Activated T-helper 9 cell treated with anti-CD3 and anti-CD28 coated beads, Interleukin-2, amount 50 U/mL, for 16 hours (primary cell): ENCODE measurements around the gene FOXP1.

Source experiments
- DNase-seq: peaks from one replicate; pipeline ENCODE4 v3.0.0-alpha.2; 2020; ENCODE audit warnings: low read depth

Gene FOXP1

DNA sequence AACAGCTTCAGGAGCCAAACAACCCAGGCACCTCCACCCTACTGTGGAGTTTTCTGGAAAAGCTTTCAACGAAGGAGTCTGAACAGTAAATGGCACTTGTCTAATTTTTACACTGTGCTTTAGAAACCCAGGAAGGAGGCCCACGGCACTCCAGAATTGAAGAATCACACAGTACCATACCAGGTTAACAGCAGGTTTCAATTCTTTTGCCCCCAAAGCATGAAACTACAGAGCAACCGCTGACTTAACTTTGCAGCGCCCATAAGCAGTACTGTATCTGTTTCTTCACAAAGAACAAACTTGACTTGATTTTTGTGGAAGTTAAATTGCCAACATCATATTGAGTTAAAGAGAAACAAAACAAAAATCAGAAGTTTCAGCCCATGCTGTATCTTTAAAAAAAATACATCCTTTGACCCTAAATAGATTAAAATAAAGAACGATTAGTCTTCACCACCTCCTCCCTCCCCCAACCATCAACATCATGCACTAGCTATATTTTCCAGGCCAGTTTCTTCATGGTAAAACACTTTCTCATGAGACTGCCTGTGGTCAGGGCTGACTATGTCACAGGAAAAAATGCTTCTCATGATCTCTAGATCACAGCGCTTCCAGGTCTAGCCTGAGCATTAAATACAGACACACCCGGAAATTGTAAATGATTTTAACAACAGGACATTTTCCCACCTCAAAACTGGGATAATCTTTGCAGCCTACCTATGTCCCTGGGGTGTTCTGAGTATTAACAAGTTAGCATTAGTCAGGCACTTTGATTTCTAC is 456.3 kb downstream of the FOXP1 start:
- peak; percentile 26 for DNase-seq

- DNase-seq: no peak
Observed at GRCh38 chr3:71125738-71126137, 457.8 kb downstream of the FOXP1 start.

DNA sequence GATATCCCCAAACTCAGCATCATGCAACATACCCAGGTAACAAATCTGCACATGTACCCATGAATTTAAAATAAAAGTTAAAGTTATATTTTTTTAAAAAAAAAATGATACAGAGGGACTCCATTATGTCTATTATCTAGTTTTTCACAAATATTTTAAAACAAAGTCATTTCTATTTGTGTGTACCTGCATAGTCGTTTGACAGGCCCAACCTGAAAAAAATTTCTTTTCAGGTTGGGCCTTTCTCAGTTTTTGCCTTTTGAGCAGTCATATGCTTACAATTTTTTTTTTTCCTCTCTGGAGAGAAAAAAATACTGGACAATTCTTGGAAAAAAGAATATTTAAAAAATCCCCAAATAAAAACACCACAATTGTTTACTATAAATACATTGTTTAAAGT is 459.5 kb downstream of the FOXP1 start:
- DNase-seq: no peak

DNA sequence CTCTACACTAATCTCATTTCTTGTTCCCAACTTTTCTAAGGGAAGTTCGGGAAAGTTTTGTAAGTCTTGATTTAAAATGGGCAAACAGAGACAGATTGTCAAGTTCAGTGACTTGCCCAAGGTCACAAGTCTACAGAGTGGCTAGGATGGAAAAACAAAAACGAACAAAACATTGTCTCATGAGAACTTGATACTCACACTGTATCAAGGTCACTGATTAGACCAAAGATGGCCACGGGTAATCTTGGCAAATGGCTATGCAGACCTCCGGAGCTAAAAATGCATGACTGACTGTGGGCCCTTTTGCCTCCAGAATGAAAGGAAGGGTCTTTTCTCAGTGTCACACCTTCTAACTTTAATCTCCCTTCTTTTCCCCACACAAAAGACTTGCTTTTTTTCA is 460.9 kb downstream of the FOXP1 start:
- DNase-seq: no peak

DNA sequence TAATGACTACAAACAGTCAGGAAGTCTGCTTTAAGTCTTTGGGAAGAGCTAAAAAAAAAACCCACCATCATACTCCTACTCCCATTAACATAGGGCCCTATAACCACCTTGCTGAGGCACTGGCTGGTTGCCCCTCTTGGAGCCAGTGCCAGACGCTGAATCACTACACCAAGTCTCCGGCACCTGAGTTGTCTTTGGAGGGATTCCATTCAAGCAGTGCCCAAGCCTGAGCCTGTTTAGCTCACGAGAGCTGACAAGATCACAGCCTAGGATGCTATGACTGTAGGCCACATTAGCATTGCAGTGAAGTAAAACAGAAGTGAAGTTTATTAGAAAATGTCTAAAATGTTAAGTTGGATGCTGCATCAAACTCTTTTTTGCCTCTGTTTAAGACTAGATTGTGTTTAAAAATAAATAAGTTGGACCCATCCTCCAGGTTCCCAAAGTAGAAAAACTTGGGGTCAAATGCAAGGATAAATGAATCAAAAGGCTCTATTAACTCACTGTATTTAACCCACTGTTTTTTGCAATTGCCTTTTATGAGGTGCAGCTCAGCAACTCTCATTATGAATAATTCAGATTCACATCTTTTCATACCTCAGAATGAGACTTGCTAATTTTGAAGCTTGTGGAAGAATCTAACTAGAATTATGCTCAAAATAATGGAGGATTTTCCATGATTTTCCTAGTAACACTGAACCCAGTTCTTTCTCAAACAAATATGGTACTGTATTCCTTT is 461.9 kb downstream of the FOXP1 start:
- DNase-seq: no peak

DNA sequence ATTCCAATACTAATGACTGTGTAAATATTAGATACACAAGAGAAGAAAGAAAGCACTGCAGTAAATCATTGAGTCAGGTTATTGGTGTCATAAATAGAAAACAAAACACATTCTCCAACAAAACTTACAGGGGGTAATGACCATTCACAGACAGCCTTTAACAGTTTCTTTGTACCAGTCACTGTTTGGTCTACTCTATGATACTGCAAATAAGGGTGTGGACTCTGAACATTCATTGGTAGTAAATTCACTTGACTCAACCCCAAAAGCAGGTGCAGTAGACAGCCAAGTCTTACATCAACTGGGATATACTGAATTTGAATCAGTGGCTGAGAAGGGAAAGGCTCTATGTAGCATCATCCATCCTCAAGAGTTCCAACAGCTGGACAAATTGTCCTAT is 463.5 kb downstream of the FOXP1 start:
- no peak for DNase-seq

- no peak for DNase-seq
Observed at GRCh38 chr3:71119171-71119570, 464.4 kb downstream of the FOXP1 start.

- no peak for DNase-seq
Observed at GRCh38 chr3:71118436-71118835, 465.1 kb downstream of the FOXP1 start.

DNA sequence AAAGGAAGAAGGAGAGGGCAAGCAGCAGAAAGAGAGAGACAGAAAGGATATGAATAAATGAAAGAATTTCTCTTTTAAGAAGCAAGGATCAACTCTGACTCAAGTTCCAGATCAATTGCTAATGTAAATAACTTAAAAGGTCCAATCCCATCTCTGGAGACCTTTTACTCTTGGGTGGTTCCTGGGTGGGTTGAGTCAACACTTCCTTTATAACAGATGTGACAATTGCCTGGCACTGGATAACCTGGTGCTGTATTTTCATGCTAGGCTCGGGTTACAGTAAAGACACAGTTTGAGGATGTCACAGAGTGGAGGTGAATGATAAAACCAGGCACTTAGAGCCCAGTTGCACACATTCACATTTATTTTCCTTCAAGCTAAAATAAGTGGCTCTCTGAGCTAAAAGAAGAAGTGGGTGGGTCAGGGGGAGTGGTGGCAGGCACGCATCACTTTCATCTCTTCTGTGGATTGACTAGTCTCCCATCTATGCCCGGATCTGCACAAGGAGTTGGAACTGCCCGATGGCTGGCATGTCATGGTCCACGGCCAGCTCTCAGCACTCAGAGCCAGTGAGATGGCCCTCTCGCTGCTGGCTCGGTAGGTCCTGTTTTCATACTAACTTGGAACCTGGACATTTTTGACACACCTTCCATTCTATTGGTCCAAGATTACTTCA is 465.8 kb downstream of the FOXP1 start:
- no peak for DNase-seq

DNA sequence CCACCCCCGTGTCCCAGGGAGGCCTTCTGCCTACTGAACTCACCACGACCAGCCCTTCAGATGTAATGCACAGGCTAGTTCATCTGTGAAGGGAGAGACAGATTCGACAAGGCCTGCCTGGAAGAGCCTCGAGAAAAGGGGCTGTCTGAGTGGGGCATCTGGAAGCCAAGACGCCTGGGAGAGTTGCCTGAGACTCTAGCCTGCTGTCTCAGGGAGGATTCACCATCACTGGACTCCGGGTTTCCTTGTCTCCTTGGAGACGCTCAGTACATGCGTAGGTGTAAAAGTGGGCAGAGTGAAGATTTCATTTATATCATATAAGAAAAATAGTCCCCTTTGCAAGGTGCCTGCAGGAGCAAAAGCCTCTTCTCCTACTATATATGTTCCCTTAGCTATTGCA is 468.9 kb downstream of the FOXP1 start:
- no peak for DNase-seq

DNA sequence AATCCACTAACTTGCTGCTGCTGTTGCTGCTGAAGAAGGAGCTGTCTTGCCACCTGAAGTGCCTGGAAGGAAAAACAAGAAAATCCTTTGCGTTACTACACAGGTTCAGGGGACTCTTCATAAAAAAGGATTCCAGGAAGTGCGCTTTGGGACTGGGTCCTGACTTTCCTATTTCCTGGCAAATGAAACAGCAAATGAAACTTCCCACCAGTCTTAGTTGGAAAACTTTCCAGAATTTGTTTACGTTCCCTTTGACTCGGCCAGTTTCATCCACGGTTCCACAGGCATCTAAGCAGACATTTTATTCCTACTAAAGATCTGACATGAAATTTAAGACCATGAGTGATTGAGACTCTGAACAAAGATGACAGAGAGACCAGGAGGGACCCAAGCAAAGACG is 471.0 kb downstream of the FOXP1 start:
- DNase-seq: no peak

DNA sequence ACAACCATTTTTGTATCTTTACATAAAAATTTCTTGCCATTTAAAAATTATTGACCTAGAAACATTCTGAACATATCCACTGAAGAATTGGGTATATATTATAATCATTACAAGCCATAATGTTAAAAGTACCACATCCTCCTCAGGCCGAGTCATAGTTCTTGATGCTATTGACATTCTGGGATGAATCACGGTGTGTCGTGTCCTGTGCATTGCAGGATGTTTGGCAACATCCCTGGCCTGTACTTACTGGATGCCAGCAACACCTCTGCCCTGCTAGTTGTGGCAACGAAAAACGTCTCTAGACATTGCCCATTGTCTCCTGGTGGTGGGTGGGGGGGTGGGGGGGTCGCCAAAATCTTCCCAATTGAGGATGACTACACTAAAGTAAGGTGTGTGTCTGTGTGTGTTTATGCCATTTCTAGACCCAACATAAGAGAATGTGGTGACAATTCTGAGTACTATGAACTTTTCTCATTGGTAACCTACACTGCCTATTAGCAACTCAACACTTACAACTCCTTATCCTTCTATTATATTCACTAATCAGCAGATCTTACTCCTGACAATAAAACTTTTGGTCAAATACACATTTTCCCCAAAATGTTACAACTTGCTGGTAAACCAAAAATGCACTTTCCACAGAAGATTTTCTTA is 471.6 kb downstream of the FOXP1 start:
- no peak for DNase-seq

GRCh38 chr3:71110385-71111222 is 472.9 kb downstream of the FOXP1 start:
- DNase-seq: no peak

- DNase-seq: no peak
Observed at GRCh38 chr3:71109977-71110285, 473.6 kb downstream of the FOXP1 start.

GRCh38 chr3:71109241-71109976 is 474.1 kb downstream of the FOXP1 start:
- DNase-seq: no peak

GRCh38 chr3:71107926-71108325 is 475.6 kb downstream of the FOXP1 start:
- no peak for DNase-seq

- no peak for DNase-seq
Observed at GRCh38 chr3:71104976-71105375, 478.6 kb downstream of the FOXP1 start.

DNA sequence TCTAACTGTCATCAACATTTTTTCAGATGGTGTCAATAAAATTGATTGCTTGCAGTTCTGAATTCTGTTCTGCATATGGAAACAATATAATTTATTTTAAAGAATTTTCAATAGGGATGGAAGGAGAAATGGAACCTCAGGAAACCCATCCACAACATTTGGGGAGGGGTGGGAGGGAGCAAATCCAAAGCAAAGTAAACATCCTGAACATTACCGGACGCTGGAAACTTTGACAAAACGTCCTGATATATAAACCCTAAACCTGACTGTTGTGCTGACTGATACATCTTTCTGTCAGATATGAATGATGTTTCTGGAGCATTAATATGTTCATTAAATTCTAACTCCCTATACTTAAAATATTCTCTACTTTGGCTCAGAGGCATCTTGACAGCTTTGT is 479.0 kb downstream of the FOXP1 start:
- DNase-seq: no peak

- DNase-seq: no peak
Observed at GRCh38 chr3:71104121-71104541, 479.4 kb downstream of the FOXP1 start.

DNA sequence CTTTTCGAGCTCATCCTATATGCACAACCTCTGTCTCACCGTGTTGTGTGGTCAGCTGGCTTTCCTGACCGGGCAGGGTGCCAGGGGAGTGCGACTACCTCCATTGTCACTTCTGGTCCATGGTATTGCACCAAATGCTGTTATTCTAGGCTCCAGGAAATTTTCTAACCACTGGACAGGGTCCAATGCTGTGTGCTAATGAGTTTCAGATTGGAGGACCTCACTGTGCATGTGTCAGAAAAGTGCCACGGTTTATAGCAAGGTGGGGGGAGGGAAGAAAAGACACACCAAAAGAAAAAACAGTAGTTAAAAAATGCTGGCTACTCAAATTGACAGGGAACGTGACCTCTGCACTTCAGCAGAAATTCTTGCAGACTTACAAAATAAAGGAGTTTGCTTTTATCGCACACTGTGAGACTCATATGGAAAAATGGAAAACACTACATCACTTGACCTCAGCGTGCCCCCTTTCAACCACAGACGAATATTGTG is 480.1 kb downstream of the FOXP1 start:
- no peak for DNase-seq
